Measurements from ENCODE around the gene SENP7. TPM values are rescaled to one million over a fixed set of nuclear protein-coding genes. Genes with fewer than 3 reads are reported as not detected.

The SENP7 gene
- total RNA-seq, 1 donor from 2014 or later = 20.0 TPM

Other genes starting within 250 kb of the SENP7 start
- 0.29 TPM for gene IMPG2, start 192.6 kb downstream of the SENP7 start, total RNA-seq
- 15.1 TPM for gene TRMT10C, start 48.7 kb upstream of the SENP7 start, total RNA-seq
- gene PCNP, start 61.0 kb upstream of the SENP7 start, total RNA-seq = 141 TPM
- gene ZBTB11, start 163.9 kb upstream of the SENP7 start, total RNA-seq = 22.8 TPM
- 821 TPM for gene RPL24, start 173.5 kb upstream of the SENP7 start, total RNA-seq
- 7.6 TPM for gene CEP97, start 211.4 kb upstream of the SENP7 start, total RNA-seq